Activated T-cell treated with anti-CD3 and anti-CD28 coated beads, Interleukin-2, amount 50 U/mL, for 1 hour (primary cell): ENCODE measurements around the gene TST.
A peak's percentile ranks its signal among the peaks of the same experiment; 100 is the strongest.

Source experiments
- DNase-seq: peaks from one replicate; pipeline ENCODE4 v3.0.0-alpha.2; 2020

Gene TST

GRCh38 chr22:37053310-37054055, 34.2 kb upstream of the TST start:
- DNase-seq: no peak

DNA sequence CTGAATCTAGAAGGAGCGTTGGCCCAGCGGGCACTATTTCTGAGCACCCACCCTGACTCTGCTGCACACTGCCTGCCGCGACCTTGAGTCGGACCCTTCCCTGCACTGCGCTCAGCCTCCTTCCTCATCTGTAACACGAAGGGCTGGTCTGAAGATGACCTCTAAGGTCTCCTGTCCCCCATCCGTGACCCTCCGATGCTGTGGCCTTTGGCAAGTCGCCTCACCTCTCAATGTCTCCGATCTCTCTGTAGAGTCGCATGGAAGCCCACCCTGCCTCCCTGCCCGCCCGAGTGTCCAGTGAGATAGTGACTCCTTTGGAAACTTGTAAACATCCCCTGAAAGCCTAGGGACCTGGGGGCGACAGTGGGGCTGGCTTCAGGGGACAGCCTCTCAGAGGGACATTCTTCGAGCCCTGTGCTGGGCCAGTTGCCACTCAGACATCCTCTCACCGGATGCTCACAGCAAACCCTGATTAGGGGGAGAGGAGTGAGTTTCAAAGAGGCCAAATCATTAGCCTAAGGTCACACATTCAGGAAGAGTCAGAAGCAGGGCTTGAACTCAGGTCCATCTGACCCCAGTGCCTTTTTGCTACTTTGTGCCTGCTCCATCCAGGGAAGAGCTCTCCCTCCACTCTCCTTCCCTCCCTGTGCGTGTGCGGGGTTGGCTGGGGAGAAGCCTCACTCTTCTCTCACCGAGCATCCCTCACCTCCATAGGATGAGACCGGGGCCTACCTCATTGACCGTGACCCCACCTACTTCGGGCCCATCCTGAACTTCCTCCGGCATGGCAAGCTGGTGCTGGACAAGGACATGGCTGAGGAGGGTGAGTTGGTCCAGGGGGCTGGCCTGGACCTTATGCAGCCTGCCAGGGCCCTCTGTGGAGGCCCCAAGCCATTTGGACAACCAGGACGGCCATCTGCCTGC, 33.4 kb upstream of the TST start:
- no peak for DNase-seq

DNA sequence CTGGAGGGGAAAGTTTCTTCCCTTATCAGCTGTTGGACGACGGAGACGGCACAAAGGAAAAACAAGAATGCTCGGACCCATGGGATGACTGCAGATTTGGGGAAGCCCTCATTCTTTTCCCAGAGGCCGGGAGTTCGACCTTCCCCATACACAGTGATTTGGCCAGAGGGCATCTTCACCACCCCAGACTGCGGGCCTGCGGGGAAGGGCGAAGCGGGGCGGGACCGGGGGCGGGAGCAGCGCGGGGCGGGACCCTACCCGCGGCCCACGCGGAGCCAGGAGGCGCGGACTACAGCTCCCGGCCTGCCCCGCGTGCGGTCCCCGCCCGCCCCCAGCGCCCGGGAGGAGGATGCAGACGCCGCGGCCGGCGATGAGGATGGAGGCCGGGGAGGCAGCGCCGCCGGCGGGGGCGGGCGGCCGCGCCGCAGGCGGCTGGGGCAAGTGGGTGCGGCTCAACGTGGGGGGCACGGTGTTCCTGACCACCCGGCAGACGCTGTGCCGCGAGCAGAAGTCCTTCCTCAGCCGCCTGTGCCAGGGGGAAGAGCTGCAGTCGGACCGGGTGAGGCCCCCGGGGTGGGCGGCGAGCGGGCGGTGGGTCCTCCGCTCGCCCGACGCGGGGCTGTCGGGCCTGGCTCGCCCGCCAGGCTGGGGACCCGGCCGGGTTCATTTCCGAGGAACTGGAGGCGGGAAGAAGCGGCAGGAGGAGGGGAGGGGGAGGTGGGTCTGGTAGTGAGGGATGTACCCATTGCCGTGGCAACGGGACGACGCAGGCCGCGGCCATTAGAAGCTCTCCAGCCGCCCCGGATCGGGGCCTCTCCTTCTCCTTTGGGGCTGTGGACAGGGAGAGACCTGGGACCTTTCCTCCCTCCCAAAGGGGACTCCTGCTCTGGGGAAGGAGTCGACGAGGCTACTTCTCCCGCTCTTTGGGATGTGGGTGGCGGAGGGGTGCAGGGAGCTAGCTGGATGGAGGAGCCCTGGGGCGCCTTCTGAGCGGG, 32.4 kb upstream of the TST start, which contains the start of gene KCTD17:
KCTD17 (plus strand) TSS at position 352 of the 995 bp plus-strand sequence; CDS start at position 371, 19 bp downstream.
- DNase-seq: peak; percentile 80

DNA sequence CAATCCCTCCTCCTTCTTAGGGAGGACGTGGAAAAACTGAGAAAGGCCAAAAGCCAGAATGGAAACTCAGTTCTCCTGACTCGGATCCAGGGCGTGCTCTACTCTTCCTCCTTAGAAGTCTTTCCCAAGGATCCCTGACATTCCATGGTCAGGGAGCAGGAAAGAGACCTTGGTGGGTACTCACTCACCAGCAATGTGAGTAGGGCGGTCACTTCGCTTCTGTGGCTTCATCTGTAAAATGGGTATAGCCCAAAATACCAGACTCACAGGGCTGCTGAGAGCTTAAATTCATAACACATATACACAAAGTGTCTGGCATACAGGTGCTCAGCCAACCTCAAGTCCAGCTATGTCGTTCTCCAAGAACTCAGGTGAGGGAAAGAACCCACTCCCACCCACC, 31.7 kb upstream of the TST start:
- DNase-seq: no peak

GRCh38 chr22:37049224-37049623, 30.0 kb upstream of the TST start:
- DNase-seq: no peak

DNA sequence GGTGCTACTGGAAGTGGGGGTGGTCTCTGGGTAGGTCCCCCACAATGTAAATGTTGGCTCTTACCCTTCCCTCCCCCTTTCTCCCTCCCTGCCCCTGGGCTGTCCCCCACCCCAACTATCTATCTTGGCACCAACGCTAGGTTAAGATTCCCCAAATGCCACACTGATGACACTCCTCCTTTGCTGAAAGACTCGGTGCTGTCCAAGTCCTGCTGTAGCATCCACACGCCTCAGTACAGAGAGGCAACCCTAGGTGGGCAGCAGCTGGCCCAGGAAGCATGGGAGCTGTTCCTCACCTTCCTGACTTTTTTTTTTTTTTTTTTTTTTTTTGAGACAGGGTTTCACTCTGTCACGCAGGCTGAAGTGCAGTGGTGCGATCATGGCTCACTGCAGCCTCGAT, 28.9 kb upstream of the TST start:
- DNase-seq: no peak

DNA sequence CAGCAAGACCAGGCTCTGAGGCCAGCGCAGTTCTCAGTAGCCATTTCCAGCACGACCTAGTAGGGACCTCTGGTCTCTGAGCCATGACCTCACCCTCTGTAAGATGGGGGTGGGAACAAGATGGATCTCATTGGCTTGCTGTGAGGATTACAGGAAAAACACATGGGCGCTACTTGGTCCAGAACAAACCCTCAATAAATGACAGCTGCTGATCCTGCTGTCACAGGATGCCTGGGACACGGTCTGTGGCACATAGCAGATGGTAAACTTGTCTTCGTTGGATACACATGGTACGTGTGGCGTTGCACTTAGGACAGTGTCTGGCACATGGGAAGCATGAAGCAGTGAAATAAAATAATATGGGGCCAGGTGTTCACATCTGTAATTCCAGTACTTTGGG, 27.8 kb upstream of the TST start:
- no peak for DNase-seq

GRCh38 chr22:37046589-37046988, 27.3 kb upstream of the TST start:
- no peak for DNase-seq

DNA sequence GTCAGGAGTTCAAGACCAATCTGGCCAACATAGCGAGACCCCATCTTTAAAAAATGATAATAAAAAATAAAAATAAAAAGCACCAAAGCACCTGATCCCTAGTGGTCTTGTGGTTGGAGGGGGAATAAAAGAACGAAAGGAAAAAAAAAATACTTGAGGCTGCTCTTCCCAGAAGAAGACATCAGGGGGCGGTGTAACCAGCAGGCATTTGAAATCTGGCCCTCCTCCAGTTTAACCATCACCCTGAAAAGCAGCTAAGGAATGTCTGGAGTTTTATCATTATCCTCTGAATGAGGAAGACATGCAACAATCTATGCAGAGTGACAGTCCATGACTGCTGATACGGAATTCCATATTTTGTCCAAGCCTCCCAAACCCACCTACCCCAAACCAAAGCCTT, 26.7 kb upstream of the TST start:
- no peak for DNase-seq

DNA sequence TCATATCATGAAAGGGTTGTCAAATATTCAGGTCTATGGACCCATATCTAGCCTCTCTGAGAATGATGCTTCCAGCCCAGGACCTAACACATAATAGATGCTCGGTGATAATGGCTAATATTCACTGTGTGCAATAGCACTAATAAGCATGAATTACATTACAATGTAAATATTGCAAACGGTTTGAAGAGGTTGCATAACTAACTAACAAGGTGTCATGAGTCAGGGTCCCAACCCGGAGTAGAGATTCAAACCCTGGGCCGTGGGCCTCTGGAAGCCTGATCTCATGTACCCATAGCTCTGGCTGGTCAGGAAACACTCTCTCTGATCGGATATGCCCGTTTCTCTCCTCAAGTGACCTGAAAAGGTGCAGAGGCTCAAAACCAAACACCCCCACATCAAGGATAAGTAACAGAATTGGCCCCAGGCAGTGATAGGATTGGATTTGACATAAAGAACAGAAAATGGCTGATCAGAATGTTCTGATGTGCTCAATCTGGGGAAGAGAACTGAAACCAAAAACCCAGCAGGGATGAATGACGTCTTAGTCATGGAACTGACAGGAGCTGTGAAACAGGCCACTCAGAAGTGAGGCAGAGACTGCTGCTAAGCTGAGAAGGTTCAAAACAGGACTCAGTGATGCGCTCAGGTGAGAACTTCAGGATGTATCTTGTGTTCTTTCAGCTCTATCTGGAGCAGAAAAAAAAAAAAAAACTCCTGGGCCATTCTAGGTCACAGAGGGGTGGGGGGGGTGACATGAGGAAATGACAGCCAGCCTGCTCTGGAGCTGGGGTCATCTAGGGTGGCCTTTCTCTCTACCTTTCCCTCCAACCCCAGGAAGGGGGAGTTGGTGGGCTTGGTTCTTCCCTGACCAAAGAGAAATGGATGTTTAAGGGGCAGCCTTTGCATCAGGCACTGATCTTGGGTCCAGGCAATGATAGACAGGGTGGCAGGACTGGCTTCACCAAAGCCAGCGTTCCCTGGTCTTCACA, 25.7 kb upstream of the TST start:
- no peak for DNase-seq

GRCh38 chr22:37043828-37044538, 24.7 kb upstream of the TST start:
- no peak for DNase-seq

GRCh38 chr22:37043209-37043827, 24.1 kb upstream of the TST start:
- DNase-seq: no peak

GRCh38 chr22:37039466-37039865, 20.2 kb upstream of the TST start:
- no peak for DNase-seq

GRCh38 chr22:37037669-37038068, 18.4 kb upstream of the TST start:
- DNase-seq: no peak

DNA sequence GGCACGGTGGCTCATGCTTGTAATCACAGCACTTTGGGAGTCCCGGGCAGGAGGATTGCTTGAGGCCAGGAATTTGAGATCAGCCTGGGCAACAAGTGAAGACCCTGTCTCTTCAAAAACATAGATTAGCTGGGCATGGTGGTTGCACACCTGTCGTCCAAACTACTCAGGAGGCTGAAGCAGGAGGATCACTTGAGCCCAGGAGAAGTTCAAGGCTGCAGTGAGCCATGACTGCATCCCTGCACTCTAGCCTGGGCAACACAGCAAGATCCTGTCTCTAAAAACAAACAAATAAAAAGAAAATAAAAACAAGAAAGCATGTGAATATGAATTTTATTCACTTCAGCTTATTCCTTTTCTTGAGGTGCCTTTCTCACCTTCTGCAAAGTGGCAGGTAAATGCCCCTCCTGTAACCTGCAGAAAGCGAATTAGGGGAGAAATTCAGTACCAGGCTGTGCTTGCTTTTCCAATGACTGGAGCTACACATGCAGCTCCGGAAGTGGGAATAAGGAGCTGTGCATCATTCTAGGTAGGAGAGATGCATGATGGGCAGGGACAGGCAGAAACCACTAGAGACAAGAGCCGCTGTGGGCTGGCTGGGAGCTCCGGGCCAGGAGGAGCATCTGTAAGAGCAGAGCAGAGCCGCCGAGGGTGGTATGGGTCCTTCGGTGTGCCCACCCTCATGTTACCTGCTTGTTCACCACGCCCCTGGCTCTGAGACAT, 17.6 kb upstream of the TST start:
- no peak for DNase-seq

- DNase-seq: no peak
These were observed 14.6 kb upstream of the TST start for GRCh38 chr22:37033605-37034430.

DNA sequence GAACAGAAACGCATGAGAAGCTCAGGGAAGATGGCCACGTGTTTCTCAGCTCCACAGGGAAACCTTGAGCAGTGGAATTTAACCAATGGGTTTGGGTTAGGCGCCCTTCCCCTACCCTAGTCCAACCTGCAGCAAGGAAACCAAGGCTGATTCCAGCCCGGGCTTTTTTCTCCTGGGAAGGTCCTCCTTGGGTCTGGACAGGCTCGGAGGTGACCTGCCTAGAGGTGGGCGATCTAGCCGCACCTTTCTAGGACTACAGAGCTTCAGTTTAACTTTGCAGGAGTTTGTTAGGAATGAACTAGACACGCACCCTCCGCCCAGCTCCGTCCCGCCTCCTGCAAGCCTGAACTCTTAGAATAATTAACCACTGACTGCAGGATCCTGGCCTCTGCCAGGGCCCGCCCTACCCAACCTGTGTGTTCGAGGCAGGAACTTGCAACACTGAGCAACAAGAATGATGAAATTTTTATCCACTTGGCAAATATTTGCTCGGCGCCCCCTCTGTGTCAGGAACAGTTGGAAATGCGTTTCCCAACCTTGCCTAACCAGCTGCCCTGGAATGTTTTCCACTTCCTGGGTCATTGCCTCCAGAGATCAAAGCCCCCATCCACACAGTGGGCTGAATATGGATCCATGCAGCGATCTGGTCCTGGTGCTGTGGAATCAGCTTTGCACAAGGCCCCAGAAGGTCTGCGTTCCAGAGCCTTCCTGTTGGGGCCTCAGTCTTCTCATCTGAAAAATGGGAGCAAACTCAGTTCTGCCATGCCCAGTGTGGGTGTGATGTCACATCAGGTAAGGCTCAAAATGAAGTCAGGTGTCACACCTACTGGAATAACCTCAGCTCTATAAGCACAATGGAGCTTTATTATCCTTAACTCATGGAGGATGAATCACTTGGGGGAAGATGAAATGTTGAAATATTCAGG, 13.6 kb upstream of the TST start:
- DNase-seq: no peak

- no peak for DNase-seq
These were observed 12.9 kb upstream of the TST start for GRCh38 chr22:37032134-37032534.
